GM13976 (cell line): ENCODE data around the gene CPVL.

ENCODE experiments used
- DNase-seq: peaks from one replicate; pipeline ENCODE4 v3.0.0; 2012; ENCODE audit warnings: low spot score
- CTCF ChIP-seq: IDR thresholded peaks from 2 replicates; pipeline ENCODE4 v1.5.1; 2012; ENCODE audit warnings: borderline replicate concordance, mild to moderate bottlenecking; ENCODE audit not compliant: insufficient read depth; ENCODE audit errors: extremely low read depth, missing control alignments, control extremely low read depth
- in situ Hi-C: fragments of 300-500 bp; cut with MboI; formaldehyde crosslinking; loops from one replicate; pipeline ENCODE4 v1.12.0; 2022; ENCODE audit warnings: low sequenced_read_pairs, mixed read lengths, inconsistent platforms; ENCODE audit not compliant: unreplicated experiment

The CPVL gene

DNA sequence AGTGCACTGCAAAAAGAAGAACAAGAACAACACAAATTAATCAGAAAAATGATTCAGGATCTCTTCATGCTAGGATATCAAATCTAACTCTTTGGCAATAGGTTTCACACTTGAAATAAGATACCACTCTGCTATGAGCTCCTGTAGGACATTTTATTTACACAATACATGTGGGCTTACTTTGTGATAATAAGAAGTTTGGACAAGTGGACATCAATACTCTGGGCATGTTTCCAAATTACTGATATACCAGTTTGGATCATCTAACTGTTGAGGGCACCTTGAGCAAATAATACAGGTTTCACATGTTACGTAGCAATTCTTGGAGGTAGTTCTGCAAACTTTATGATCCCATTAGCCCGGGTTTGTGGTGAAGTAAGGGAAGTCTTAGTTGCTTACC, 59.8 kb downstream of the CPVL start:
- DNase-seq = no peak
- TF ChIP-seq CTCF = no peak
- in situ Hi-C loops = no loop called here

DNA sequence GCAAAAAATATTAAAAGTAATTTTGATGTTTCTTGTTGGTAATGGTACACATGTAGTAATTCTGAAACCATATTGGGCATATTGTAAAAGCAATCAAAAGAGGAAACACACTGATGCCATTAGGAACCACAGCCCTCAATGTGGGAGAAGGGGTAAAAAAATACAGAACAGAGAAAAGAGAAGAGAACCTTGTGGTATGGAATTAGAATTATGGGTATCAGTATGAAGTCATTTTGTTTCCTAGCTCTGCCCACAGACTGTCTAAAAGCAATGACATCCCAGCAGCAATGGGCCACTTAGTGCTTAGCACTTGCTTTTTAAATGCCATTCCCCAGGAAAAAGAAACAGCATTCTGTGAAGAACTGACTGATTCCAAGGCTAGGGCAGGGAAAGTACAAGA, 61.5 kb downstream of the CPVL start:
- in situ Hi-C loops = no loop called here
- peak; percentile 20 for DNase-seq
- TF ChIP-seq CTCF = no peak

DNA sequence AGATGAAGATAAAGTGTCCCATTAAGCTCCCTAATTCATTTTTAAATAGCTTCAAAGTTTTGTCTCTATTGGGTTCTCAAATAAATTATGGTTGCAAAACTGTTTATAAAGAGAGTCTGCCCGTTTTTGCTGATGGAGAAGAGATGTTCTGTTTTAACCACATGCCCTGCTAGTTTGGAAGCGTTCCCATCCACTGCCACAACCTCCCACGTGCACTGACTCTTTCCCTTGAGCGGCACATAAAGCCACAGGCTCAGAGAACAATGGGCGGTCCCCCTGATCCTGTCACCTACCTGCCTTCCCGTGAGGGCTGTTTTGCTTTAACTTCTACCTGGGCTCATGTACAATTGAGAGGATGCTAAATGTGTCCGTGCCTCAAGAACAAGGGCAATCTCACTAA, 65.5 kb downstream of the CPVL start:
- in situ Hi-C loops = no loop called here
- no peak for DNase-seq
- no peak for TF ChIP-seq CTCF

DNA sequence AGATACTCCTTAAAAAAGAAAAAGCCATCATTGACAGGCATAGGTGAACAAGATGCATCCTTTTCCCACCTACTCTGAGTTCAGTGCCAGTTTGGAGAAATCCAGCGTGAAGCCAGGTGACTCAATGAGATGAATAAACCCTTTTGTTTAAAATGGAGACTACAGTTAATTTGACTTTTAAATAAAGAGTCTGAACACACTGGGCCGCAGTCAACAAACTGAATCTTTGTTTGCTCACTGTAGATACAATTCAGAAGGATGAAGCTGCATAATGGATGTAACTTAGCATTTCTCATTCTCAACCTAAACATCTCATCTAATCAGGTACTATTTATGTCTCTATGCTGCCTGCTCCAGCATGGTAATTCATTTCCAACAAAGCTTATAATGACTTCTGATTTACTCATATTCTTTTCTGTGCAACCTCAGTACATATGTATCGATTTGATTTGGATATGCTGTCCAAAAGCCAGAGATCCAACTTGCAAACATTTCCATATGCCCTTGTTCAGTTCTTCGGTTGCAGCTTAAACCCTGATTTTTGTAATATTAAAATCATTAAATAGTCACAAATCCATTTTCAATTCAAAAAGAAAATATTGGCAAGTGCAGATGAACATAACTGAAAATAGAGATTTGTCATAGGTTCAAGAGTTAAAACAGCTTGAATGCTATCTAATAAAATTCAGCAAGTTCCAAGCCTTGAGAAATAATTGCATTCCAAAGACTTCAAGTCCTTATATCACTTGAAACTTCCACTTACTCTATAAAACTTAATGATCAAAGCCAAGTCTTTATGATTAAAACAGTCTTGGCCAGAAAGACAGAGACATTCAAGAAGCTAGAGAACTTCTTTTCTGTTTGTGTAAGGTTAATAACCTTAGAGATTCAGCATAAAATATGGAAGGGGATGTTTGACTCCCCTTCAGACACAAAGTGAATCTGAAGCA, 67.8 kb downstream of the CPVL start:
- no peak for DNase-seq
- no peak for TF ChIP-seq CTCF
- in situ Hi-C loops = no loop called here

- in situ Hi-C loops = no loop called here
- DNase-seq = no peak
- TF ChIP-seq CTCF = no peak
Observed at GRCh38 chr7:29077854-29078253, 68.5 kb downstream of the CPVL start.

DNA sequence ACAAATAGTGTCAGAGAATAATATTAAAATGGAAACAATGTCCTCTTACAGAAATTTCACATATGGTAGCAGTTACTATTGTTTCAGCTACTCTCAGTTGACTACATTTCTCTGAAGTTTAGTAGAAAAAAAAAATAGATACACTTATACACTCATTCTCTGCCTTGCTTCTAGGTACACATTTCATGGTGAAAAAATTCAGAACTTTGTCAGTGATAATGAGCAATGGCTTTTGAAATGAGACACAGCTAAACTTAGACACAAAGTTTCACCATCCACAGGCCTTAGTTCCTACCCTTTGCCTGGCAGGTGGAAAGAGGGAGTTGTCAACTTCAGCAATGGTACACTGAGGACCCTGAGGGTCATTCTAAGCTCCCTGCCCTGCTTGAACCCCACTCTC, 69.2 kb downstream of the CPVL start:
- no peak for DNase-seq
- TF ChIP-seq CTCF = no peak
- in situ Hi-C loops = no loop called here
